Measurements from ENCODE around the gene SAP130. TPM values are rescaled to one million over a fixed set of nuclear protein-coding genes. Genes with fewer than 3 reads are reported as not detected.
"Not testable (repeated sequence)": the region's sequence is repeated elsewhere in the genome, so short reads cannot be mapped to it uniquely, and the experiment has no call there.

SAP130 gene
- total RNA-seq, 2 donors from 2014 or later, result 8.7 to 24.3 TPM

- no peak overlapping the region for H3K27ac ChIP-seq
- H3K4me1 ChIP-seq (ENCODE audit: control insufficient read depth in 1 of 2, low read depth in 2 of 2), result no peaks in the 10 kb centered on the region
- H3K27me3 ChIP-seq (replicated peaks; ENCODE audit: insufficient read depth), result no peaks in the 10 kb centered on the region
- TF ChIP-seq CTCF (IDR thresholded peaks at IDR 0.05), result no peak
- no peaks in the 10 kb centered on the region for H3K9me3 ChIP-seq
- H3K4me3 ChIP-seq, result no peak overlapping the region
- no peak for DNase-seq (ENCODE audit: low spot score)
- ATAC-seq (ENCODE audit: insufficient number of reproducible peaks, low FRiP score, low read depth), result no peak
- H3K36me3 ChIP-seq, result no peaks in the 10 kb centered on the region
Observed at GRCh38 chr2:127913808-127914457, 113.9 kb downstream of the SAP130 start.

- H3K36me3 ChIP-seq, result no peaks in the 10 kb centered on the region
- ATAC-seq (ENCODE audit: insufficient number of reproducible peaks, low FRiP score, low read depth) (no peak), DNase-seq (ENCODE audit: low spot score) (no peak)
- no peaks in the 10 kb centered on the region for H3K4me1 ChIP-seq (ENCODE audit: control insufficient read depth in 1 of 2, low read depth in 2 of 2)
- H3K27me3 ChIP-seq (replicated peaks; ENCODE audit: insufficient read depth), result no peaks in the 10 kb centered on the region
- no peak overlapping the region for H3K27ac ChIP-seq
- no peaks in the 10 kb centered on the region for H3K9me3 ChIP-seq
- TF ChIP-seq CTCF (IDR thresholded peaks at IDR 0.05), result no peak
- no peak overlapping the region for H3K4me3 ChIP-seq
Observed at GRCh38 chr2:127911737-127912136, 116.1 kb downstream of the SAP130 start.

- DNase-seq (ENCODE audit: low spot score) (no peak), ATAC-seq (ENCODE audit: insufficient number of reproducible peaks, low FRiP score, low read depth) (no peak)
- Histone ChIP-seq H3K9me3 (no peaks in the 10 kb centered on the region), H3K4me3 (no peak overlapping the region), H3K27ac (no peak overlapping the region), H3K27me3 (replicated peaks; ENCODE audit: insufficient read depth) (no peaks in the 10 kb centered on the region), H3K36me3 (no peaks in the 10 kb centered on the region), H3K4me1 (ENCODE audit: control insufficient read depth in 1 of 2, low read depth in 2 of 2) (no peaks in the 10 kb centered on the region)
- no peak for TF ChIP-seq CTCF (IDR thresholded peaks at IDR 0.05)
Observed at GRCh38 chr2:127910415-127910814, 117.4 kb downstream of the SAP130 start.

- no peak for TF ChIP-seq CTCF (IDR thresholded peaks at IDR 0.05)
- ATAC-seq (ENCODE audit: insufficient number of reproducible peaks, low FRiP score, low read depth), result no peak
- no peak overlapping the region for H3K4me3 ChIP-seq
Observed at GRCh38 chr2:127909019-127909418, 118.8 kb downstream of the SAP130 start.

GRCh38 chr2:127907733-127908400, 120.0 kb downstream of the SAP130 start:
- DNase-seq (ENCODE audit: low spot score); H3K4me3 ChIP-seq; H3K9me3 ChIP-seq; H3K27ac ChIP-seq; H3K36me3 ChIP-seq; H3K27me3 ChIP-seq (replicated peaks; ENCODE audit: insufficient read depth); H3K4me1 ChIP-seq (ENCODE audit: control insufficient read depth in 1 of 2, low read depth in 2 of 2); ATAC-seq (ENCODE audit: insufficient number of reproducible peaks, low FRiP score, low read depth): not testable (repeated sequence)

More at GRCh38 chr2:127909019-127909418, 118.8 kb downstream of the SAP130 start:
- no peak for DNase-seq (ENCODE audit: low spot score)
- Histone ChIP-seq H3K27ac (no peak overlapping the region), H3K36me3 (no peaks in the 10 kb centered on the region), H3K4me1 (ENCODE audit: control insufficient read depth in 1 of 2, low read depth in 2 of 2) (no peaks in the 10 kb centered on the region), H3K27me3 (replicated peaks; ENCODE audit: insufficient read depth) (no peaks in the 10 kb centered on the region), H3K9me3 (no peaks in the 10 kb centered on the region)
